ENCODE measurements around the gene SPINDOC. TPM values are rescaled to one million over a fixed set of nuclear protein-coding genes. Genes with fewer than 3 reads are reported as not detected.

The SPINDOC gene
- total RNA-seq (2022): 47.1 and 53.8 TPM in 2 replicates
- percentile 69 among the genes with signal in this experiment for Bru-seq, nascent RNA
- BruChase-seq, experiment 1, labeled RNA remaining after a 6-hour chase: percentile 71 among the genes with signal in this experiment
- percentile 82 among the genes with signal in this experiment for BruChase-seq, experiment 2, labeled RNA remaining after a 2-hour chase
- long read RNA-seq, partial matches to known transcripts: 5 of 7 reads
- long read RNA-seq, other reads (novel, unspliced or antisense): 2 of 7 reads

DNA sequence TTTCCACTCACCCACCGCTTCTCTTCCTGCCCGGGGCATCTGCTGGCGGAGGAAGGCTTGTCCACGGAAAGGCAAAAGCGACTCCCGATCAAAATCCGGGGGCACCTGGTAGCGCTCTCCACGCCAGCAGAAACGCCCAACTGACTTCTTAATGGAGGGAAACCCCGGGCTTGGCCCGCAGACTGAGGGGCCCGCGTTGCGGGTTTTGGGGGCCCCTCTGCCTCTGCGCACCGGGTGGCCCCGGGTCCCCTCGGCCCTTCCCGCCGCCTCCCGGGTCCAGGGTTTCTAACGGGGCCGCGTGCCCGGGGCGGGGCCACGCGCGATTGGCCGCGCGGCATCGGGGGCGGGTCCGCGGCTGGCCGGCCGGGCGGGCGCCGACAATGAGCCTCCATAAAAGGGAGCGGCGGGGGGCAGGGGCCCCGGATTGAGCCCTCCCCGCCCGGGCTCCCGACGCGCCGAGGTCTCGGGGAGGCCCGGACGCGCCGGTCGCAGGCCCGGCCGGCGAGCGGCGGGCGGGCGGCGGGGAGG lies at the start of gene SPINDOC:
Gene SPINDOC, plus strand, starts transcription at position 422 of the 528 bp plus-strand sequence. CDS start 231 bp downstream, outside the sequence.
- Mint-ChIP-seq H3K4me1 (ENCODE audit: low read depth, unreplicated experiment) (peaks cover 26% of the 10 kb centered on the region), H3K27ac (ENCODE audit: unreplicated experiment) (peak within 1 kb of the TSS; percentile 68), H3K36me3 (ENCODE audit: insufficient read depth, unreplicated experiment) (peaks cover 28% of the 10 kb centered on the region), H3K9me3 (ENCODE audit: low read depth, unreplicated experiment) (no peaks in the 10 kb centered on the region), H3K4me3 (ENCODE audit: low read depth, unreplicated experiment) (peak within 1 kb of the TSS; percentile 76), H3K27me3 (ENCODE audit: unreplicated experiment) (no peaks in the 10 kb centered on the region)
- BruUV-seq (replicated peaks): no TSS peak
- TF ChIP-seq CTCF (IDR thresholded peaks at IDR 0.05; ENCODE audit: unreplicated experiment): no peak
- CTCF ChIA-PET: interaction anchor here (1.5 kb wide), 1 partner anchor 45 kb away, joined by 5 read pairs; the partner anchor contains the start of gene ZFTA
- DNase-seq: peak; percentile 85
- intact Hi-C loops (cut with micrococcal nuclease; ENCODE audit: unreplicated experiment): no loop called here

DNA sequence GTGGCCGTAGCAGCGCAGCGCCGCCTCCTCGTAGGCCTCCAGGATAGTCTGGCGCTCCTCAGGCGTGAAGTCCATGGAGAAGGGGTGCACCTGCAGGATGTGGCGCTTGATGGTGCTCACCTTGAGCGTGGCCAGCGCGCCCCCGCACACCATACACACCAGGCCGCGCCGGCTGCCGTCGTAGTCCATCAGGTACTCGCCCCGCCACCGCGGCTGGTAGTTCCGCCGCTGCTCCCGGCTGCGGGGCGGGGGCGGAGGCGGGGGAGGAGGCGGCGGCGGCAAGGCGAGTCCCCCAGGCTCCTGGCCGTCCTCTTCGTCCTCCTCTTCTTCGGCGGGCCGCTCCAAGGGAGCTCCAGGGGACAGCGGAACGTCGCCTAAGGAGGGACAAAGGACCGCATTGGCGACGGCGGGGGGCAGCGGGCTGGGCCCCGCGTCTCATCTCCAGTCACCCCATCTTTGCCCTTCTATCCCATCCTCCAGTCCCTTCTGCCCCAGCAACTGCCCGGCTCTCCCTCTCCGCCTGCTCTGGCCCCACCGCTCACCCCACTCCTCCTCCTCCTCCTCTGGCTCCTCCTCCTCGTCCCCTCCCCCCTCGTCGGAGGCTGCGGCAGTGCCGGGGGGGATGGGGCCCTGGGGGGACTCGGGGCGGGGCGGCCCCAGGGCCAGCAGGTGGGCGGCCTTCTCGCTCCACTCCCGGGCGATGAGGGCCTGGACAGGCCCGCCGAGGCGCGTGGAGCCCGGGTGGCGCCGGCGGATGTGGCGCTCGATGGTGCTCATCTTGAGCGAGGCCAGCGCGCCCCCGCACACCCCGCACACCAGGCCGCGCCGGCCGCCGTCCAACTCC lies 49.5 kb upstream of the SPINDOC start:
- no peaks in the 10 kb centered on the region for H3K9me3 Mint-ChIP-seq (ENCODE audit: low read depth, unreplicated experiment)
- TF ChIP-seq CTCF (IDR thresholded peaks at IDR 0.05; ENCODE audit: unreplicated experiment): no peak
- peaks cover 18% of the 10 kb centered on the region for H3K4me1 Mint-ChIP-seq (ENCODE audit: low read depth, unreplicated experiment)
- no peaks in the 10 kb centered on the region for H3K27me3 Mint-ChIP-seq (ENCODE audit: unreplicated experiment)
- BruUV-seq (replicated peaks): no TSS peak
- no peak for DNase-seq
- intact Hi-C loops (cut with micrococcal nuclease; ENCODE audit: unreplicated experiment): no loop called here
- no peak overlapping the region for H3K4me3 Mint-ChIP-seq (ENCODE audit: low read depth, unreplicated experiment)
- CTCF ChIA-PET: interaction anchor here (0.6 kb wide), 1 partner anchor 92 kb away, joined by 4 read pairs; no protein-coding TSS in a partner anchor
- H3K27ac Mint-ChIP-seq (ENCODE audit: unreplicated experiment): no peak overlapping the region
- H3K36me3 Mint-ChIP-seq (ENCODE audit: insufficient read depth, unreplicated experiment): peaks cover 29% of the 10 kb centered on the region

DNA sequence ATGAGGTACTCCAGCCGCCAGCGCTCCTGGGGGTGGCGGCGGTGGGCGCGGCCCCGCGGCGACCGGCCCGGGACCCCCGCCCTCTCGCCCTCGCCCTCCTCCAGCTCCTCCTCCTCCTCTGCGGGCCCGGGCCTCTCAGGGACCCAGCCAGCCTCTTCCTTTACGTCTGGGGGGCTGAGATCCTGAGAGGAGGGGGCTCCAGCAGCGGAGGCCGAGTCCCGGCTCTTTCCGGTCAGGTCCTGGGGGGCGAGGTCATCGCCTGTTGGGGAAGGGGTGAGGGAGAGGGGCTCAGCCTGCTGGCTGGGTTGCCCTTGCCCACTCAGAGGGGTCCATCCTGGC lies 48.9 kb upstream of the SPINDOC start:
- Mint-ChIP-seq H3K4me1 (ENCODE audit: low read depth, unreplicated experiment) (peaks cover 18% of the 10 kb centered on the region), H3K27ac (ENCODE audit: unreplicated experiment) (no peak overlapping the region), H3K36me3 (ENCODE audit: insufficient read depth, unreplicated experiment) (peaks cover 29% of the 10 kb centered on the region), H3K4me3 (ENCODE audit: low read depth, unreplicated experiment) (no peak overlapping the region), H3K27me3 (ENCODE audit: unreplicated experiment) (no peaks in the 10 kb centered on the region), H3K9me3 (ENCODE audit: low read depth, unreplicated experiment) (no peaks in the 10 kb centered on the region)
- no peak for DNase-seq
- TF ChIP-seq CTCF (IDR thresholded peaks at IDR 0.05; ENCODE audit: unreplicated experiment): no peak
- intact Hi-C loops (cut with micrococcal nuclease; ENCODE audit: unreplicated experiment): no loop called here
- no TSS peak for BruUV-seq (replicated peaks)
- CTCF ChIA-PET: interaction anchor here (0.6 kb wide), 1 partner anchor 92 kb away, joined by 4 read pairs; no protein-coding TSS in a partner anchor

- Mint-ChIP-seq H3K36me3 (ENCODE audit: insufficient read depth, unreplicated experiment) (peaks cover 29% of the 10 kb centered on the region), H3K4me1 (ENCODE audit: low read depth, unreplicated experiment) (peaks cover 18% of the 10 kb centered on the region), H3K27me3 (ENCODE audit: unreplicated experiment) (no peaks in the 10 kb centered on the region), H3K9me3 (ENCODE audit: low read depth, unreplicated experiment) (no peaks in the 10 kb centered on the region), H3K27ac (ENCODE audit: unreplicated experiment) (no peak overlapping the region), H3K4me3 (ENCODE audit: low read depth, unreplicated experiment) (no peak overlapping the region)
- BruUV-seq (replicated peaks): no TSS peak
- CTCF ChIA-PET: interaction anchor here (0.6 kb wide), 1 partner anchor 83 kb away, joined by 3 read pairs; no protein-coding TSS in a partner anchor
- DNase-seq: no peak
- no peak for TF ChIP-seq CTCF (IDR thresholded peaks at IDR 0.05; ENCODE audit: unreplicated experiment)
- intact Hi-C loops (cut with micrococcal nuclease; ENCODE audit: unreplicated experiment): no loop called here
Observed at GRCh38 chr11:63764679-63765647, 48.3 kb upstream of the SPINDOC start.
